Esophagus squamous epithelium (tissue), 5 donors: ENCODE results near the gene STARD13. TPM values are rescaled to one million over a fixed set of nuclear protein-coding genes. Genes with fewer than 3 reads are reported as not detected.

Experiments
- DNase-seq: peaks from one replicate; lab custom pipeline; 2025; lab: John Stamatoyannopoulos, UW
- H3K27ac ChIP-seq, 4 donors: fragments of 200-600 bp; sonication (generic); one replicate each; pipeline ENCODE4 v1.5.1; 2016 to 2019; ENCODE audit warnings: mild to moderate bottlenecking in 1 of 4
- H3K27me3 ChIP-seq, 4 donors: fragments of 200-600 bp; sonication (generic); 1 replicate in 3 of 4; 2 replicates in 1 of 4; pipeline versions ENCODE4 v1.5.1 to v1.6.0; 2017 to 2021; ENCODE audit warnings: antibody characterized with exemption in 1 of 4
- H3K36me3 ChIP-seq, 3 donors: fragments of 200-600 bp; sonication (generic); one replicate each; pipeline ENCODE4 v1.5.1; 2016 to 2019
- H3K4me1 ChIP-seq, 3 donors: fragments of 200-600 bp; sonication (generic); one replicate each; pipeline ENCODE4 v1.5.1; 2017 to 2019
- H3K4me3 ChIP-seq, 4 donors: fragments of 200-600 bp; sonication (generic); 1 replicate in 3 of 4; 2 replicates in 1 of 4; pipeline ENCODE4 v1.5.1; 2016 to 2019; ENCODE audit warnings: mild to moderate bottlenecking in 2 of 4, moderate library complexity in 1 of 4
- H3K9me3 ChIP-seq, 3 donors: fragments of 200-600 bp; sonication (generic); one replicate each; pipeline ENCODE4 v1.5.1; 2016 to 2019
- CTCF ChIP-seq, 6 experiments: fragments of 450-650 bp in 4 of 6; fragments of 200-600 bp in 2 of 6; sonication (generic) in 2 of 6; IDR thresholded peaks; one replicate each; pipeline ENCODE4 v1.5.1; 2016 to 2019; ENCODE audit warnings: antibody characterized with exemption in 6 of 6, mild to moderate bottlenecking in 4 of 6, moderate library complexity in 4 of 6
- POLR2A ChIP-seq, 4 donors: fragments of 450-650 bp; IDR thresholded peaks; one replicate each; pipeline ENCODE4 v1.6.1; 2017; ENCODE audit warnings: antibody characterized with exemption in 4 of 4, mild to moderate bottlenecking in 4 of 4, moderate library complexity in 3 of 4
- WGBS, 2 donors: methylation state at CpG; one replicate each; pipeline ENCODE4 v1.1.5; 2018; 5-methylcytosine and 5-hydroxymethylcytosine counted together
- intact Hi-C: fragments of 100-400 bp; cut with DNase I; formaldehyde crosslinking; loops from one replicate; pipeline ENCODE4 v1.15.0; 2022
- total RNA-seq, 4 donors: library from RNA; depleted of rRNA; stranded (reverse); fragments of >200 nt; gene quantifications; one replicate each; pipeline ENCODE4 v1.1.0, GENCODE V29; 2016
- donor health status: DM: yes; HTN: yes; CAD: no.

The STARD13 gene
- total RNA-seq, 4 donors from 2014 or later = 1.3 to 18.7 (median 4.4) TPM

GRCh38 chr13:33206945-33207614 lies 78.5 kb downstream of the STARD13 start:
- 37 to 43% methylated on average over 5 of the region's 5 CpGs for WGBS, 2 donors
- intact Hi-C loops = no loop called here
- H3K27me3 ChIP-seq = no peaks in the 10 kb centered on the region
- DNase-seq = no peak
- H3K27ac ChIP-seq = peak overlapping the region; percentile 38 to 83 (median 82)
- no peak overlapping the region for H3K4me3 ChIP-seq
- H3K36me3 ChIP-seq = no peaks in the 10 kb centered on the region
- no peaks in the 10 kb centered on the region for H3K9me3 ChIP-seq
- H3K4me1 ChIP-seq = peaks cover 18 to 54% (median 26%) of the 10 kb centered on the region in 3 donors
- TF ChIP-seq POLR2A (IDR thresholded peaks at IDR 0.05) (no peak), CTCF (IDR thresholded peaks at IDR 0.05) (no peak)

GRCh38 chr13:33206425-33206824 lies 79.1 kb downstream of the STARD13 start:
- Histone ChIP-seq H3K9me3 (no peaks in the 10 kb centered on the region), H3K27ac (peak overlapping the region; percentile 23 to 83 (median 82)), H3K27me3 (no peaks in the 10 kb centered on the region), H3K36me3 (no peaks in the 10 kb centered on the region), H3K4me1 (peaks cover 18 to 52% (median 26%) of the 10 kb centered on the region in 3 donors), H3K4me3 (no peak overlapping the region)
- WGBS, 2 donors = 76 to 92% methylated on average over 3 of the region's 3 CpGs
- intact Hi-C loops = no loop called here
- DNase-seq = no peak
- TF ChIP-seq CTCF (IDR thresholded peaks at IDR 0.05) = no peak
- no peak for TF ChIP-seq POLR2A (IDR thresholded peaks at IDR 0.05)

GRCh38 chr13:33205804-33206221 lies 79.7 kb downstream of the STARD13 start:
- Histone ChIP-seq H3K4me1 (peaks cover 18 to 52% (median 26%) of the 10 kb centered on the region in 3 donors), H3K9me3 (no peaks in the 10 kb centered on the region), H3K36me3 (no peaks in the 10 kb centered on the region), H3K27ac (peak overlapping the region; percentile 23 to 83 (median 82)), H3K27me3 (no peaks in the 10 kb centered on the region), H3K4me3 (peak overlapping the region in 3 of 4 donors; percentile 34 to 56 (median 38))
- WGBS, 2 donors = 8% methylated on average over 6 of the region's 6 CpGs
- TF ChIP-seq POLR2A (IDR thresholded peaks at IDR 0.05) (no peak), CTCF (IDR thresholded peaks at IDR 0.05) (no peak)
- intact Hi-C loops = no loop called here
- DNase-seq = no peak

- no peak for TF ChIP-seq POLR2A (IDR thresholded peaks at IDR 0.05)
- TF ChIP-seq CTCF (IDR thresholded peaks at IDR 0.05) = no peak
- Histone ChIP-seq H3K4me1 (peaks cover 18 to 52% (median 26%) of the 10 kb centered on the region in 3 donors), H3K4me3 (peak overlapping the region in 3 of 4 donors; percentile 34 to 56 (median 38)), H3K36me3 (no peaks in the 10 kb centered on the region), H3K27ac (peak overlapping the region; percentile 23 to 83 (median 82)), H3K9me3 (no peaks in the 10 kb centered on the region), H3K27me3 (no peaks in the 10 kb centered on the region)
- intact Hi-C loops = no loop called here
- 41 to 45% methylated on average over 4 of the region's 4 CpGs for WGBS, 2 donors
- no peak for DNase-seq
Observed at GRCh38 chr13:33205224-33205623, 80.3 kb downstream of the STARD13 start.

- H3K4me1 ChIP-seq = peaks cover 18 to 55% (median 26%) of the 10 kb centered on the region in 3 donors
Observed at GRCh38 chr13:33204130-33204927, 81.2 kb downstream of the STARD13 start.

More at GRCh38 chr13:33204130-33204927, 81.2 kb downstream of the STARD13 start:
- TF ChIP-seq POLR2A (IDR thresholded peaks at IDR 0.05) (peak in 1 of 4 donors; percentile 7), CTCF (IDR thresholded peaks at IDR 0.05) (no peak)
- H3K4me3 ChIP-seq = peak overlapping the region in 3 of 4 donors; percentile 34 to 56 (median 38)
- H3K27me3 ChIP-seq = no peaks in the 10 kb centered on the region
- no peaks in the 10 kb centered on the region for H3K9me3 ChIP-seq
- H3K36me3 ChIP-seq = no peaks in the 10 kb centered on the region
- 51 to 66% methylated on average over 12 of the region's 12 CpGs for WGBS, 2 donors
- intact Hi-C loops = no loop called here
- no peak for DNase-seq
- peak overlapping the region; percentile 23 to 83 (median 82) for H3K27ac ChIP-seq
